CD4-positive, alpha-beta T cell (primary cell): ENCODE data around the gene CDC20. TPM values are rescaled to one million over a fixed set of nuclear protein-coding genes. Genes with fewer than 3 reads are reported as not detected.

ENCODE experiments used
- ATAC-seq: fragments of 200-7000 bp; cut with Tn5 transposase; one replicate; pipeline ENCODE4 v1.10.0; 2022; ENCODE audit warnings: mild to moderate bottlenecking; ENCODE audit not compliant: poor library complexity
- CTCF ChIA-PET: fragments of 350-600 bp; sonication (Branson Sonifier 250); formaldehyde crosslinking; loops from one replicate; lab custom pipeline; 2021; ENCODE audit warnings: antibody characterized with exemption, inconsistent platforms; lab: Charles Lee
- POLR2A ChIA-PET: fragments of 350-600 bp; sonication (Branson Sonifier 250); formaldehyde crosslinking; loops from one replicate; lab custom pipeline; 2021; ENCODE audit warnings: antibody characterized with exemption, inconsistent platforms; lab: Charles Lee
- DNase-seq, 14 experiments: peaks; one replicate each; pipeline ENCODE4 v3.0.0-alpha.2; 2013 to 2020; ENCODE audit warnings: mixed read lengths in 2 of 14
- H3K27ac ChIP-seq, 2 donors: one replicate each; pipeline versions ENCODE4 v1.5.1 to v1.7.0; 2013; ENCODE audit warnings: low read length in 2 of 2, low read depth in 1 of 2, mild to moderate bottlenecking in 1 of 2
- H3K27me3 ChIP-seq, 2 experiments: 1 replicate in 1 of 2; 2 replicates in 1 of 2; pipeline versions ENCODE4 v1.6.1 to v1.7.0; 2013; ENCODE audit warnings: low read length in 2 of 2, control low read depth in 1 of 2, mild to moderate bottlenecking in 1 of 2, moderate library complexity in 1 of 2; ENCODE audit not compliant: insufficient read depth in 2 of 2, control insufficient read depth in 1 of 2
- H3K36me3 ChIP-seq: one replicate; pipeline ENCODE4 v1.6.1; 2013; ENCODE audit warnings: low read length, control low read depth; ENCODE audit not compliant: insufficient read depth
- H3K4me1 ChIP-seq: one replicate; pipeline ENCODE4 v1.6.1; 2013; ENCODE audit warnings: low read length, control low read depth; ENCODE audit not compliant: insufficient read depth
- H3K4me3 ChIP-seq: one replicate; pipeline ENCODE4 v1.5.1; 2013; ENCODE audit warnings: mild to moderate bottlenecking, low read length, moderate library complexity
- H3K9me3 ChIP-seq, 2 experiments: 1 replicate in 1 of 2; 2 replicates in 1 of 2; pipeline versions ENCODE4 v1.6.1 to v1.7.0; 2013; ENCODE audit warnings: low read length in 2 of 2, mild to moderate bottlenecking in 2 of 2, control low read depth in 1 of 2, moderate library complexity in 1 of 2; ENCODE audit not compliant: control insufficient read depth in 1 of 2, insufficient read depth in 1 of 2
- H3K27ac Mint-ChIP-seq: one replicate; pipeline ENCODE4 v1.8.0; 2020; ENCODE audit warnings: mixed read lengths
- H3K27me3 Mint-ChIP-seq: one replicate; pipeline ENCODE4 v1.8.0; 2021; ENCODE audit warnings: mixed read lengths
- H3K36me3 Mint-ChIP-seq: one replicate; pipeline ENCODE4 v1.8.0; 2021; ENCODE audit warnings: low read depth, mixed read lengths
- H3K4me1 Mint-ChIP-seq: one replicate; pipeline ENCODE4 v1.8.0; 2021; ENCODE audit warnings: low read depth, mixed read lengths
- H3K4me3 Mint-ChIP-seq: one replicate; pipeline ENCODE4 v1.8.0; 2020; ENCODE audit warnings: mild to moderate bottlenecking, mixed read lengths
- H3K9me3 Mint-ChIP-seq: one replicate; pipeline ENCODE4 v1.8.0; 2020; ENCODE audit warnings: mixed read lengths
- intact Hi-C, 2 experiments: fragments of 100-400 bp; cut with DNase I in 1 of 2; cut with micrococcal nuclease in 1 of 2; formaldehyde crosslinking; loops; one replicate each; pipeline versions ENCODE4 v1.15.1 to v1.9.0; 2023 to 2025; cut with DNase I, micrococcal nuclease
- total RNA-seq, 174 experiments: library from RNA in 2 of 174; stranded (reverse) in 2 of 174; gene quantifications; one replicate each; pipeline ENCODE4 v1.2.3 and lab custom pipeline; 2021 to 2026
- TF ChIP-seq, protein P1 (sequence below): fragments of 200-600 bp; IDR thresholded peaks from one replicate; pipeline ENCODE4 v1.8.0; 2022; ENCODE audit warnings: antibody characterized with exemption, mild to moderate bottlenecking

Gene CDC20
- total RNA-seq, 2 experiments from 2014 or later: 1.1 to 1.8 TPM

DNA sequence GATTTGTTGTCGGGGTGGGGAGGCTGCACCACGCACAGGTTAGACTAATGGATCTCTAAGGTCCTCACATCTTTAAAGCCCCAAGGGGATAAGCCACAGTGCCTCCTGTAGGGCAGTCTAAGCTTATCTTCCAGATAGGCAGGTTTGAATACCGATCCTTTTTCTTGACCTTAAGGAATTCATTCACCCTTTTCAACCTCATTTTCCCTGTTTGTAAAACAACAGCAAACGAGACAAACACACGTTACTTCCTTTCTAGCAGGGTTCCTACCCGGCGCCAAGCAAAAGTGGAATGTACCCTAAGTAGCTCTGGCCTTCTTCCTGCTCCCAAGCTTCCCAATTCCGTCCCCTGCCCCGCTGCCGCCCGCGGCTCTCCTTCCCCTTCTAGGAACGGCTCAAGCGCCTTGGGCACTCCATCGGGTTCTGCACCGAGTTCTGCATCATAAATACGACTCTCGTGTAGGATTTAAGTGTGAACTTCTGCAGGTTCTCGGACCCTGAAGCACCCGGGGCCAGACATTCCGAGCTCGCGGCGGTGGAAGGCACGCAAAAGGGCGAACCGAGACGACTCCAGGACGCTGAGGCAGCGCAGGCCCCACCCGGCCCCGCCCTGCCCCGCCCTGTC, 548 bp upstream of the CDC20 start:
- Histone ChIP-seq H3K36me3 (peaks cover 16% of the 10 kb centered on the region), H3K27me3 (no peaks in the 10 kb centered on the region), H3K27ac (peak overlapping the region in 1 of 2 donors; percentile 37), H3K4me1 (peaks cover 15% of the 10 kb centered on the region), H3K4me3 (peak overlapping the region; percentile 76), H3K9me3 (no peaks in the 10 kb centered on the region)
- peak overlapping the region; percentile 87 for H3K27ac Mint-ChIP-seq
- DNase-seq: peak in 4 of 14 experiments; percentile 26 to 53 (median 46)
- no peaks in the 10 kb centered on the region for H3K27me3 Mint-ChIP-seq
- H3K9me3 Mint-ChIP-seq: no peaks in the 10 kb centered on the region
- ATAC-seq: no peak
- ChIA-PET CTCF (interaction anchor here (0.8 to 1.5 kb wide), 6 partner anchors 10 to 131 kb away, joined by 3 to 13 read pairs (median 3); partner anchors contain the start of gene ELOVL1), POLR2A (interaction anchor here (0.7 to 2.6 kb wide), 12 partner anchors 9 to 292 kb away, joined by 3 to 21 read pairs (median 6); partner anchors contain the start of genes ELOVL1, HYI, KDM4A and MED8)
- H3K4me3 Mint-ChIP-seq: peak overlapping the region; percentile 85
- intact Hi-C loops: loop anchor here (1.0 to 10.0 kb wide), 10 partner anchors 9 to 617 kb away; partner anchors contain the start of genes C1orf50 (in 2 of the 2), P3H1 (in 2 of the 2), ATP6V0B (in 1 of the 2) and B4GALT2 (in 1 of the 2)
- H3K36me3 Mint-ChIP-seq: peaks cover 21% of the 10 kb centered on the region
- peaks cover 19% of the 10 kb centered on the region for H3K4me1 Mint-ChIP-seq
- TF ChIP-seq, protein P1, sequence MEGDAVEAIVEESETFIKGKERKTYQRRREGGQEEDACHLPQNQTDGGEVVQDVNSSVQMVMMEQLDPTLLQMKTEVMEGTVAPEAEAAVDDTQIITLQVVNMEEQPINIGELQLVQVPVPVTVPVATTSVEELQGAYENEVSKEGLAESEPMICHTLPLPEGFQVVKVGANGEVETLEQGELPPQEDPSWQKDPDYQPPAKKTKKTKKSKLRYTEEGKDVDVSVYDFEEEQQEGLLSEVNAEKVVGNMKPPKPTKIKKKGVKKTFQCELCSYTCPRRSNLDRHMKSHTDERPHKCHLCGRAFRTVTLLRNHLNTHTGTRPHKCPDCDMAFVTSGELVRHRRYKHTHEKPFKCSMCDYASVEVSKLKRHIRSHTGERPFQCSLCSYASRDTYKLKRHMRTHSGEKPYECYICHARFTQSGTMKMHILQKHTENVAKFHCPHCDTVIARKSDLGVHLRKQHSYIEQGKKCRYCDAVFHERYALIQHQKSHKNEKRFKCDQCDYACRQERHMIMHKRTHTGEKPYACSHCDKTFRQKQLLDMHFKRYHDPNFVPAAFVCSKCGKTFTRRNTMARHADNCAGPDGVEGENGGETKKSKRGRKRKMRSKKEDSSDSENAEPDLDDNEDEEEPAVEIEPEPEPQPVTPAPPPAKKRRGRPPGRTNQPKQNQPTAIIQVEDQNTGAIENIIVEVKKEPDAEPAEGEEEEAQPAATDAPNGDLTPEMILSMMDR: peak; percentile 28

DNA sequence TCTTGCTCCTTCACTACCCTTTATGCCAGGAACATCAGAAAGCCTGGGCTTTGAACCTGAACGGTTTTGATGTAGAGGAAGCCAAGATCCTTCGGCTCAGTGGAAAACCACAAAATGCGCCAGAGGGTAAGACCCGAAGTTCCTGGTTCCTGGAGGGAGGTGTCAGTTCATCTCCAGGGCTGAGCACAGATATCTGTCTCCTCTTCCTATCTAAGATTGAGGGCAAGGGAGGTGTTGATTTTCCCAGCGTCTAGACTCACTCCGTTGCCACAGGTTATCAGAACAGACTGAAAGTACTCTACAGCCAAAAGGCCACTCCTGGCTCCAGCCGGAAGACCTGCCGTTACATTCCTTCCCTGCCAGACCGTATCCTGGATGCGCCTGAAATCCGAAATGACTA, 915 bp downstream of the CDC20 start:
- intact Hi-C loops: loop anchor here (2.0 to 10.0 kb wide), 9 partner anchors 29 to 677 kb away; partner anchors contain the start of genes C1orf50 (in 2 of the 2), P3H1 (in 2 of the 2), ATP6V0B (in 1 of the 2) and B4GALT2 (in 1 of the 2)
- H3K27me3 Mint-ChIP-seq: no peaks in the 10 kb centered on the region
- H3K36me3 Mint-ChIP-seq: peaks cover 34% of the 10 kb centered on the region
- no peaks in the 10 kb centered on the region for H3K27me3 ChIP-seq
- ChIA-PET POLR2A (interaction anchor here (1.0 kb wide), 1 partner anchor 31 kb away, joined by 3 read pairs; no protein-coding TSS in a partner anchor), CTCF (no interaction called here)
- H3K4me1 ChIP-seq: peaks cover 15% of the 10 kb centered on the region
- H3K9me3 ChIP-seq: no peaks in the 10 kb centered on the region
- peak overlapping the region; percentile 59 for H3K4me3 Mint-ChIP-seq
- no peaks in the 10 kb centered on the region for H3K9me3 Mint-ChIP-seq
- H3K4me1 Mint-ChIP-seq: peaks cover 19% of the 10 kb centered on the region
- ATAC-seq (no peak), DNase-seq (no peak)
- no peak overlapping the region for H3K27ac Mint-ChIP-seq
- peaks cover 31% of the 10 kb centered on the region for H3K36me3 ChIP-seq
- peak overlapping the region; percentile 76 for H3K4me3 ChIP-seq
- TF ChIP-seq, protein P1: no peak
- no peak overlapping the region for H3K27ac ChIP-seq

DNA sequence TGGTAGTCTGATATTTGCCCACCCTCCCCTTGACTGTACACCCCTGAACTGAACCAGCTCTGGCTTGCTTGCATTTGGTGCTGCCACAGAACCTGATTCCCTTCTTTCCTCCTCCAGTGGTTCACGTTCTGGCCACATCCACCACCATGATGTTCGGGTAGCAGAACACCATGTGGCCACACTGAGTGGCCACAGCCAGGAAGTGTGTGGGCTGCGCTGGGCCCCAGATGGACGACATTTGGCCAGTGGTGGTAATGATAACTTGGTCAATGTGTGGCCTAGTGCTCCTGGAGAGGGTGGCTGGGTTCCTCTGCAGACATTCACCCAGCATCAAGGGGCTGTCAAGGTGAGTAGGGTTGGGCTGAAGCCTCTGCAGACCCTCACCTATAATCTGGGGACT, 1.8 kb downstream of the CDC20 start:
- no peak overlapping the region for H3K4me3 ChIP-seq
- DNase-seq (no peak), ATAC-seq (no peak)
- TF ChIP-seq, protein P1: no peak
- CTCF ChIA-PET: no interaction called here
- intact Hi-C loops: loop anchor here in 1 of 2 experiments (1.0 to 10.0 kb wide), 3 partner anchors 89 to 678 kb away; partner anchors contain the start of genes IPO13 and YBX1
- Mint-ChIP-seq H3K36me3 (peaks cover 44% of the 10 kb centered on the region), H3K27ac (no peak overlapping the region), H3K27me3 (no peaks in the 10 kb centered on the region), H3K4me1 (peaks cover 27% of the 10 kb centered on the region), H3K9me3 (no peaks in the 10 kb centered on the region), H3K4me3 (no peak overlapping the region)
- H3K27me3 ChIP-seq: no peaks in the 10 kb centered on the region
- H3K27ac ChIP-seq: no peak overlapping the region
- POLR2A ChIA-PET: interaction anchor here (0.5 to 1.0 kb wide), 2 partner anchors 21 to 30 kb away, joined by 3 read pairs; no protein-coding TSS in a partner anchor
- H3K36me3 ChIP-seq: peaks cover 40% of the 10 kb centered on the region
- no peaks in the 10 kb centered on the region for H3K9me3 ChIP-seq
- H3K4me1 ChIP-seq: peaks cover 15% of the 10 kb centered on the region
